Measurements from ENCODE around the gene C6orf89. TPM values are rescaled to one million over a fixed set of nuclear protein-coding genes. Genes with fewer than 3 reads are reported as not detected.

Gene C6orf89
- total RNA-seq, 1 experiment from 2014 or later, result 40.1 TPM

DNA sequence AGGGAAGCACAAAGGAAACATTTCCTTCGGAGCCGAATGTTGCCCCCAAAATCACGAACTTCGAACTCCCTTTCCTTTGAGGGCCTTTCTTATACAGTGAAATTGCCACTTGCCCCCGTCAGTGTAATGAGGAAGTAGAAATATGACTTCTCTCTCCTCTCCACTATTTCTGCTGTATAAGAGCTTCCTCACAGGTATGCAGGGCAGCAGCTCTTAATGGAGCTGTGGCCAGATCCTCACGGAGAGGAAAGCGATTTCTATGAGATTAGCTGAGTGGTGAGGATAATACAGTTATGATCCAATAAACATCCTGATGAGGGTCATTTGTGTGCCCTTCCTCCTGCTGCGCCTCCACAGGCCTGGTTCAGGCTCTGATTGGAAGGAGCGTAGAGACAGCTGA lies 35.7 kb upstream of the C6orf89 start:
- intact Hi-C loops (cut with micrococcal nuclease; ENCODE audit: unreplicated experiment), result no loop called here
- Histone ChIP-seq H3K9me3 (ENCODE audit: insufficient read depth, low read depth) (no peaks in the 10 kb centered on the region), H3K79me2 (ENCODE audit: low read depth) (no peaks in the 10 kb centered on the region), H3K9me2 (ENCODE audit: insufficient read depth) (no peaks in the 10 kb centered on the region), H3K27ac (no peak overlapping the region), H3K27me3 (ENCODE audit: insufficient read depth, low read depth) (no peaks in the 10 kb centered on the region), H3K4me1 (replicated peaks; ENCODE audit: insufficient read depth) (peaks cover 22% of the 10 kb centered on the region), H3F3A (ENCODE audit: insufficient read depth, low read depth) (peaks cover 30% of the 10 kb centered on the region; the same call in 1 of the 2 replicates), H2AFZ (no peak overlapping the region), H4K20me1 (ENCODE audit: insufficient read depth) (no peaks in the 10 kb centered on the region), H3K36me3 (ENCODE audit: low read depth) (peaks cover 19% of the 10 kb centered on the region), H3K4me3 (no peak overlapping the region), H3K4me2 (no peak overlapping the region)
- no peak for DNase-seq
- POLR2A ChIA-PET (ENCODE audit: unreplicated experiment), result no interaction called here
- TF ChIP-seq, protein P1, sequence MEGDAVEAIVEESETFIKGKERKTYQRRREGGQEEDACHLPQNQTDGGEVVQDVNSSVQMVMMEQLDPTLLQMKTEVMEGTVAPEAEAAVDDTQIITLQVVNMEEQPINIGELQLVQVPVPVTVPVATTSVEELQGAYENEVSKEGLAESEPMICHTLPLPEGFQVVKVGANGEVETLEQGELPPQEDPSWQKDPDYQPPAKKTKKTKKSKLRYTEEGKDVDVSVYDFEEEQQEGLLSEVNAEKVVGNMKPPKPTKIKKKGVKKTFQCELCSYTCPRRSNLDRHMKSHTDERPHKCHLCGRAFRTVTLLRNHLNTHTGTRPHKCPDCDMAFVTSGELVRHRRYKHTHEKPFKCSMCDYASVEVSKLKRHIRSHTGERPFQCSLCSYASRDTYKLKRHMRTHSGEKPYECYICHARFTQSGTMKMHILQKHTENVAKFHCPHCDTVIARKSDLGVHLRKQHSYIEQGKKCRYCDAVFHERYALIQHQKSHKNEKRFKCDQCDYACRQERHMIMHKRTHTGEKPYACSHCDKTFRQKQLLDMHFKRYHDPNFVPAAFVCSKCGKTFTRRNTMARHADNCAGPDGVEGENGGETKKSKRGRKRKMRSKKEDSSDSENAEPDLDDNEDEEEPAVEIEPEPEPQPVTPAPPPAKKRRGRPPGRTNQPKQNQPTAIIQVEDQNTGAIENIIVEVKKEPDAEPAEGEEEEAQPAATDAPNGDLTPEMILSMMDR (conservative IDR thresholded peaks at IDR 0.05), result no peak
- no peak for TF ChIP-seq EZH2 (IDR thresholded peaks at IDR 0.05; ENCODE audit: low read depth)
- CTCF ChIA-PET, result interaction anchor here (1.1 kb wide), 1 partner anchor 168 kb away, joined by 3 read pairs; no protein-coding TSS in a partner anchor
- BruUV-seq (replicated peaks), result no TSS peak

DNA sequence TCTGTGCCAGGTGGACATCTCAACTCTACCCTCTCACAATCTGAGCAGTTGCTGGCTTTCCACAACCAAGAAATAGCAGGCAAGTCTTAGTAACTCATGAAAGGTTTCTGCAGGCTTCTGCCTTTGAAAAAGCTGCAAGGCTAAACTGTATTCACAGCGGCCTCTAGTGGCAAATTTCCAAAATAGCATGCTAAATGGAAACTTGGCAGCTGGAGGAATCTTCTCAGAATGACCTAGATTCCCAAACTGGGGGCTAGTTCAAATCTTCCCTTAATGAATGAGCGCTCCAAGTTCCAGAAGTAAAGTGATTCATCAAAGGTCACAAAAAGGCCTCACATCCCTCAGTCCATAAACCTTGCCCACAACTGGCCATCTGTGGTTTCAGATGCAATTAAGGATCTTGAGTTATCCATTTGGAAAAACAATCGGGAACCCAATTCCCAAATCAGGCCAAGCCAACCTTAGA lies 34.6 kb upstream of the C6orf89 start:
- ChIA-PET CTCF (interaction anchor here (0.9 to 1.3 kb wide), 2 partner anchors 65 to 82 kb away, joined by 6 to 7 read pairs; no protein-coding TSS in a partner anchor), POLR2A (ENCODE audit: unreplicated experiment) (interaction anchor here (0.6 kb wide), 1 partner anchor 254 kb away, joined by 25 read pairs; no protein-coding TSS in a partner anchor)
- no peaks in the 10 kb centered on the region for H3K79me2 ChIP-seq (ENCODE audit: low read depth)
- peaks cover 22% of the 10 kb centered on the region for H3K4me1 ChIP-seq (replicated peaks; ENCODE audit: insufficient read depth)
- TF ChIP-seq EZH2 (IDR thresholded peaks at IDR 0.05; ENCODE audit: low read depth), result no peak
- TF ChIP-seq, protein P1 (conservative IDR thresholded peaks at IDR 0.05), result peak; percentile 93
- no peaks in the 10 kb centered on the region for H3K9me2 ChIP-seq (ENCODE audit: insufficient read depth)
- intact Hi-C loops (cut with micrococcal nuclease; ENCODE audit: unreplicated experiment), result loop anchor here (1.0 kb wide), 3 partner anchors 63 to 167 kb away; no protein-coding TSS in a partner anchor
- no peak overlapping the region for H2AFZ ChIP-seq
- H3K9me3 ChIP-seq (ENCODE audit: insufficient read depth, low read depth), result no peaks in the 10 kb centered on the region
- peaks cover 33% of the 10 kb centered on the region; the same call in 1 of the 2 replicates for H3F3A ChIP-seq (ENCODE audit: insufficient read depth, low read depth)
- H4K20me1 ChIP-seq (ENCODE audit: insufficient read depth), result no peaks in the 10 kb centered on the region
- H3K4me2 ChIP-seq, result no peak overlapping the region
- H3K4me3 ChIP-seq, result no peak overlapping the region
- peaks cover 28% of the 10 kb centered on the region for H3K36me3 ChIP-seq (ENCODE audit: low read depth)
- BruUV-seq (replicated peaks), result no TSS peak
- no peak overlapping the region for H3K27ac ChIP-seq
- H3K27me3 ChIP-seq (ENCODE audit: insufficient read depth, low read depth), result no peaks in the 10 kb centered on the region
- DNase-seq, result peak; percentile 34 to 47

DNA sequence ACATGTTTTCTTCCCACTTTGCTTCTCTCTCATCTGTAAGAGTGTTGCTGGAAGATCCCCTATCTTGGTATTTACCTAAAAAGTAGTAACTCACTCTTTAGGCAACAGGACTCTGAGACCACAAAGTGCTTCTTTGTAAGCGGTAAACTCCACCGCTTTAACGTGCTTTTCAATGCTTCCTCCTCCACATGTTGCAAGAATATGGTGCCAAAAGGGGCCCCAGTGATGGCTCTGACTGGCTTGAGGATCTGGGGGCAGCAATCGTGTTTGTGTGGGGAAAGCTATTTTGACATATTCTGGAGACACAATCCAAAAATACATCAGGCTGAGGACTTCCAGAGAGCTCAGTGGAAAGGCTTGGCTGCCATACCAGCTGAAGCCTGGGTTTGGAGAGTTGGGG lies 34.1 kb upstream of the C6orf89 start:
- no peak for DNase-seq
- Histone ChIP-seq H3K4me3 (no peak overlapping the region), H3K27ac (no peak overlapping the region), H3K4me2 (no peak overlapping the region), H3F3A (ENCODE audit: insufficient read depth, low read depth) (peaks cover 33% of the 10 kb centered on the region; the same call in 1 of the 2 replicates), H4K20me1 (ENCODE audit: insufficient read depth) (no peaks in the 10 kb centered on the region), H3K27me3 (ENCODE audit: insufficient read depth, low read depth) (no peaks in the 10 kb centered on the region), H3K9me2 (ENCODE audit: insufficient read depth) (no peaks in the 10 kb centered on the region), H3K79me2 (ENCODE audit: low read depth) (no peaks in the 10 kb centered on the region), H2AFZ (no peak overlapping the region), H3K9me3 (ENCODE audit: insufficient read depth, low read depth) (no peaks in the 10 kb centered on the region), H3K4me1 (replicated peaks; ENCODE audit: insufficient read depth) (peaks cover 22% of the 10 kb centered on the region), H3K36me3 (ENCODE audit: low read depth) (peaks cover 33% of the 10 kb centered on the region)
- BruUV-seq (replicated peaks), result no TSS peak
- ChIA-PET POLR2A (ENCODE audit: unreplicated experiment) (interaction anchor here (0.6 kb wide), 1 partner anchor 254 kb away, joined by 25 read pairs; no protein-coding TSS in a partner anchor), CTCF (interaction anchor here (0.5 to 2.0 kb wide), 5 partner anchors 65 to 915 kb away, joined by 4 to 17 read pairs (median 7); no protein-coding TSS in a partner anchor)
- intact Hi-C loops (cut with micrococcal nuclease; ENCODE audit: unreplicated experiment), result loop anchor here (1.0 kb wide), 3 partner anchors 63 to 167 kb away; no protein-coding TSS in a partner anchor
- TF ChIP-seq, protein P1 (conservative IDR thresholded peaks at IDR 0.05), result no peak
- TF ChIP-seq EZH2 (IDR thresholded peaks at IDR 0.05; ENCODE audit: low read depth), result no peak
